Ectodermal cell (in vitro differentiated cells): ENCODE data around the gene UBR1.

Experiments used
- H3K27ac ChIP-seq: 2 replicates; pipeline ENCODE4 v1.7.0; 2013; ENCODE audit warnings: mild to moderate bottlenecking, low read depth, low read length; ENCODE audit not compliant: insufficient read depth, poor library complexity, severe bottlenecking
- H3K27me3 ChIP-seq: 2 replicates; pipeline ENCODE4 v1.7.0; 2013; ENCODE audit warnings: mild to moderate bottlenecking, low read length; ENCODE audit not compliant: insufficient read depth, control insufficient read depth, poor library complexity, severe bottlenecking
- H3K36me3 ChIP-seq: one replicate; pipeline ENCODE4 v1.7.0; 2013; ENCODE audit warnings: low read length; ENCODE audit not compliant: control insufficient read depth, insufficient read depth
- H3K4me1 ChIP-seq: one replicate; pipeline ENCODE4 v1.7.0; 2013; ENCODE audit warnings: low read length; ENCODE audit not compliant: control insufficient read depth, insufficient read depth
- H3K4me3 ChIP-seq: 2 replicates; pipeline ENCODE4 v1.7.0; 2013; ENCODE audit warnings: low read depth, low read length, control low read depth; ENCODE audit not compliant: insufficient read depth
- H3K9me3 ChIP-seq: 2 replicates; pipeline ENCODE4 v1.7.0; 2013; ENCODE audit warnings: mild to moderate bottlenecking, low read length, moderate library complexity; ENCODE audit not compliant: control insufficient read depth
- WGBS, 2 experiments: methylation state at CpG; one replicate each; pipeline ENCODE4 v1.1.7; 2013; ENCODE audit warnings: missing lambda C conversion rate in 2 of 2; 5-methylcytosine and 5-hydroxymethylcytosine counted together

UBR1 gene

GRCh38 chr15:43095708-43096347, 10.0 kb downstream of the UBR1 start:
- H3K9me3 ChIP-seq: no peaks in the 10 kb centered on the region
- no peaks in the 10 kb centered on the region for H3K4me1 ChIP-seq
- H3K36me3 ChIP-seq: peaks cover 4% of the 10 kb centered on the region
- no peak overlapping the region for H3K4me3 ChIP-seq
- no peak overlapping the region for H3K27ac ChIP-seq
- 94% methylated on average over 8 of the region's 8 CpGs for WGBS, 2 experiments
- no peaks in the 10 kb centered on the region for H3K27me3 ChIP-seq

DNA sequence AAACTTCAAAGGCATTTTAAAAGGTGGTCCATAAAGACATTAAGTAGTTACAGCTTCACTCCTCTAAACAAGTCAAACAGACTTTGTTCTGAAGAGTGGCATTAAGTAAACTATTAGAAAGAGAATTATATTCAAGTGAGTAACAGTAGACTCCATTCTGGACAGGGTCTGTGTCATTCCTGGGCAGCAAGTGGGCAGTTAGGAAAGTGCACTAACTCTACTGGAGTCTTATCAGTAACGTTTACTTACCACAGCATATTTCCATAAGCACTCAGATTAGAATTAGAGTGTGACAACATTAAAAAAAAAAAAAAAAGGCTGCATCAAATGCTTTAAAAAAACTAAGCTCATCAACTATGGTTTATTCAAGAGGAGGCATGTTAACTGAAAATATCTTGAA, 10.6 kb downstream of the UBR1 start:
- Histone ChIP-seq H3K9me3 (no peaks in the 10 kb centered on the region), H3K36me3 (peaks cover 3% of the 10 kb centered on the region), H3K4me3 (no peak overlapping the region), H3K4me1 (no peaks in the 10 kb centered on the region), H3K27me3 (no peaks in the 10 kb centered on the region), H3K27ac (no peak overlapping the region)
- 100% methylated on average over 1 of the region's 1 CpG; no CpG with 5 or more reads in 1 of the 2 experiments for WGBS, 2 experiments

DNA sequence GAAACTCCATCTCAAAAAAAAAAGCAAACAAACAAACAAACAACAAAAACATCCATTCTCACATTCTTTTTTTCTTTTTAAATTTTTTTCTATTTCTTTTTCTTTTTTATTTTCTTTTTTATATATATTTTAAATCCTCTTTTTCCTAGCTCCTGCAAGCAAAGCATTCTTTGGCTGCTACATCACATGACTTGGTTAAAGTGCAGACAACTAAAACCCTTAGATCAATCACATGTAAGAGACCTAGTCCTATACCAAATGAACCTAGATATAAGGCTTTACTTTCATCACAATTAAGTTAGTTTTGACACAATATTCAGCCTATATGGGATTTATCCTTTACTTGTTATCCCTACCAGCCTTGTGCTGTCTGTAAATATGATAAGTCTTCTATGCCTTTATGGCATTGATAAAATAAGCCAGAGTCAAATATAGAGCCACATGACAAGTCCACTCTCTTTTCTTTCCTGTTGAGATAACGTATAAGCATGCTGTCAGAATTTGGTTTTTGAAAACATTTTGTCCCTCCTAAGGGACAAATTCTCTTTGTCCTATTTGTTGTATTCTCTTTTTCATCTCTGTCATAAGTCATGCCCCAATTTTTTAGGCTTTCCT, 11.3 kb downstream of the UBR1 start:
- Histone ChIP-seq H3K9me3 (no peaks in the 10 kb centered on the region), H3K27ac (no peak overlapping the region), H3K36me3 (no peaks in the 10 kb centered on the region), H3K4me3 (no peak overlapping the region), H3K4me1 (no peaks in the 10 kb centered on the region), H3K27me3 (no peaks in the 10 kb centered on the region)
- 96 to 100% methylated on average over 1 of the region's 1 CpG for WGBS, 2 experiments

DNA sequence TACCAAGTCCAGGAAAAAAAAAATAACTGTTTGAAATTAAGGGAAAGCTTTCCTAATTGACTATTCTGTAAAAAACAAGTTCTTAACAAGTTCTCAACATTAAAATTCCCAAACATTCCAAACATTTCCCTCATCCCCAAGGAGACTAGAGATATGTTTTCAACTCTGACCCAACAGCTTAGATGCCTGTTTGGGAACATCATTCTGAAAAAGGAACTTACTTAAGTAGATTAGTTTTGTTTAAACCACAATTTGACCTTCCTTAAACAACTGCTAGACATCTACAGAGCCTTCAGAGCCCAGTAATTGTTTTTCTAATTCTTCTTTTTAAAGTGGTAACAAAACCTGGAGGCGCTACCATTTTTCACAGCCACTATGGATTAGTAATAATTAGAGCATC, 12.8 kb downstream of the UBR1 start:
- 100% methylated on average over 1 of the region's 1 CpG; no CpG with 5 or more reads in 1 of the 2 experiments for WGBS, 2 experiments
- Histone ChIP-seq H3K36me3 (no peaks in the 10 kb centered on the region), H3K4me1 (no peaks in the 10 kb centered on the region), H3K27me3 (no peaks in the 10 kb centered on the region), H3K4me3 (no peak overlapping the region), H3K9me3 (no peaks in the 10 kb centered on the region), H3K27ac (no peak overlapping the region)

GRCh38 chr15:43091859-43092258, 14.0 kb downstream of the UBR1 start:
- WGBS, 2 experiments: 87 to 100% methylated on average over 4 of the region's 4 CpGs
- no peaks in the 10 kb centered on the region for H3K36me3 ChIP-seq

GRCh38 chr15:43086551-43086950, 19.3 kb downstream of the UBR1 start:
- 94% methylated on average over 1 of the region's 1 CpG; no CpG with 5 or more reads in 1 of the 2 experiments for WGBS, 2 experiments
- Histone ChIP-seq H3K27ac (no peak overlapping the region), H3K9me3 (no peaks in the 10 kb centered on the region)

More at GRCh38 chr15:43091859-43092258, 14.0 kb downstream of the UBR1 start:
- H3K27me3 ChIP-seq: no peaks in the 10 kb centered on the region
- H3K4me1 ChIP-seq: no peaks in the 10 kb centered on the region
- H3K27ac ChIP-seq: no peak overlapping the region
- H3K4me3 ChIP-seq: no peak overlapping the region
- H3K9me3 ChIP-seq: no peaks in the 10 kb centered on the region

GRCh38 chr15:43085921-43086320, 19.9 kb downstream of the UBR1 start:
- no peaks in the 10 kb centered on the region for H3K4me1 ChIP-seq
- no peak overlapping the region for H3K4me3 ChIP-seq
- peaks cover 16% of the 10 kb centered on the region for H3K36me3 ChIP-seq
- no peak overlapping the region for H3K27ac ChIP-seq
- H3K9me3 ChIP-seq: no peaks in the 10 kb centered on the region
- no peaks in the 10 kb centered on the region for H3K27me3 ChIP-seq

More at GRCh38 chr15:43086551-43086950, 19.3 kb downstream of the UBR1 start:
- Histone ChIP-seq H3K4me1 (no peaks in the 10 kb centered on the region), H3K36me3 (peaks cover 12% of the 10 kb centered on the region), H3K27me3 (no peaks in the 10 kb centered on the region), H3K4me3 (no peak overlapping the region)

DNA sequence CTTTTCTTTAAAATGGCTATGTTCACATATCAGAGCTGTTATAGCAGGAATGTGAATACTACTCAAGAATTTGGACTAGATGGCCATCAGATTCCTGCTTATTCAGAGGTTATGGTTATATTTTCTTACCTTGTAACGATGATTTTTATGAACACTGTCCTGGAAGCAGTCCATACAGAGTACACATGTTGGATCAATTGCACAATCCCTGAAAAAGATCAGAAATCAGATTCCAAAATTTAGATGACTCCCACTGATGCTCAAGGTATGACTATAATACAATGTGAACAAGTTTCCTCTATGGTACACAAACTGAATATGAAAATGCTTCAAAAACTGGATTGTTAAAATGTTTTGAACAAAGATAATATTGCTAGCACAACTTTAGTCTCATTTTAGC, 23.3 kb downstream of the UBR1 start:
- H3K27me3 ChIP-seq: no peaks in the 10 kb centered on the region
- H3K4me3 ChIP-seq: no peak overlapping the region
- no peaks in the 10 kb centered on the region for H3K4me1 ChIP-seq
- WGBS, 2 experiments: 97 to 100% methylated on average over 1 of the region's 1 CpG
- H3K36me3 ChIP-seq: peaks cover 20% of the 10 kb centered on the region
- H3K27ac ChIP-seq: no peak overlapping the region
- H3K9me3 ChIP-seq: no peaks in the 10 kb centered on the region

GRCh38 chr15:43081283-43081682, 24.6 kb downstream of the UBR1 start:
- H3K4me3 ChIP-seq: no peak overlapping the region
- H3K4me1 ChIP-seq: no peaks in the 10 kb centered on the region
- H3K27ac ChIP-seq: no peak overlapping the region
- H3K27me3 ChIP-seq: no peaks in the 10 kb centered on the region
- H3K9me3 ChIP-seq: no peaks in the 10 kb centered on the region
- H3K36me3 ChIP-seq: peaks cover 20% of the 10 kb centered on the region
- 92 to 95% methylated on average over 7 of the region's 7 CpGs for WGBS, 2 experiments

GRCh38 chr15:43071451-43071850, 34.4 kb downstream of the UBR1 start:
- H3K27ac ChIP-seq: no peak overlapping the region
- no CpG with 5 or more reads among the region's 2 CpGs for WGBS, 2 experiments

More at GRCh38 chr15:43071451-43071850, 34.4 kb downstream of the UBR1 start:
- Histone ChIP-seq H3K4me1 (no peaks in the 10 kb centered on the region), H3K36me3 (peaks cover 8% of the 10 kb centered on the region), H3K9me3 (no peaks in the 10 kb centered on the region), H3K4me3 (no peak overlapping the region), H3K27me3 (no peaks in the 10 kb centered on the region)
